KG1 (cell line): ENCODE data around the gene TACR2.
A peak's percentile ranks its signal among the peaks of the same experiment; 100 is the strongest.

Source experiments
- DNase-seq: peaks from one replicate; lab custom pipeline; 2025; lab: John Stamatoyannopoulos, UW

Gene TACR2

DNA sequence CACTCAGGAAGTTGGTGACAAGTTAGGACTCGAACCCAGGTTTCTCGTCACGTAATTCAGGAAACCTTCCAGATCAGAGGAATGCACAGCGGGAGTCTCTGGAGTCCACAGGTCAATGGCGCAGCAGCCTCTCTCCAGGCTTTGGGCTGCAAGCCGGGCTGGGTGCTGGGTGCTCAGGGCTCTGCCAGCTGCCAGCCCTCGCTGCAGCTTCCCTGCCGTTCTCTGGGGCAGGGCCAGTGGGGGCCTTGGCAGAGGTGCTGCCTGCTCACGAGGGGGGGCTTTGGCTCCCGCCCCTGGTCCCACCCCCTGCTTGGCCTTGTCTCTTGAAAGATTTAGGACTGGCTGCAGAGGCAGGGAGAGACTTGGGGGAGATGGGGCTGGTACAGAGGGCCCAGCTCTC, at the start of gene TACR2:
TACR2 (minus strand) TSS at position 224 of the 400 bp plus-strand sequence. CDS start 595 bp downstream, outside the sequence.
- no peak for DNase-seq

DNA sequence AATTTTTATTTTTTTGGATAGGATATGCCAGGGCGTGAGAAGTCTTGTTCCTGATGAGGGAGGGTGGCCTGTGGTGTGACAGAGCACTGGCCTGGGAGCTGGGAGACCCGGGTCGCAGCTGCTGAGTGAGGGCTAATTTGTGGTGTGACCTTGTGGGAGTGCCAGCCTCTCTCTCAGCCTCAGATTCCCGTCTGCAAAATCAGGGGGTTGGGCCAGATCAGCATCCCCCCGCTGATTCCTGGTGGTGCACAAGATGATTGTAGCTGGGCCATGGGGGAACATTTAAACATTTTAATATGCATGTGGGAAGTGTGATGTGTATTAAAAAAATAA, 49.4 kb upstream of the TACR2 start:
- no peak for DNase-seq

DNA sequence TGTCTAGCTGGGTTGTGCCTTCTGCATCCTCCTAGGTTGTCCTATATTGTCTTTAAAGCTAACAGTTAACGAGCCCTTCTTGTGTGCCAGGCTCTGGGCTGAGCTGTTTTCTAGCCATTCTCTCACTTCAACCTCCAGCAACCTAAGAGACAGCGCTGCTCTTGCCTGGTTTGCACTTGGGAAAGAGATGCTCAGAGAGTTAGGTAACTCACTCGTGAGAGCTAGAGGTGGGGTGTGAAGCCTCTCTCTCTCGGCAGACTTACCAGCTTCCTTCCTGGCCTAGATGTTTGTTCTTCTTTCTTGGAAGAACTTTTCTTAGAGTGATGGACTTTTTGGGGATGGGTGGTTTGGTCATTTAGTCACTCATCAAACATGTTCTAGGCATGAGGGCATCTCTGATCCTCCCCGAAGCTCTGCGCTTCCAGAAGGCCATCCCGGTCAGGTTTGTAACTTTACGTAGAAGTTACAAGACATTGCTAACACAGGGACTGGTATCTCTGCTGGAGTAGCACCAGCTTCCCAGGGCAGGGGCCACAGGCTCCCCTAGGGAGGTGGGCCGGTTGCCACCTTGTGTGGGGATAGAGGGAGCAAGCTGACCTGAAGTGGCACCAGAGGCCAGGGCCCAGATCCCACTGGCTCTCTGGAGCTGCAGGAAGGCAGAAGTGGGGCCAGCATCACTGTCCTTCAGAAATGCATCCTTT, 48.9 kb upstream of the TACR2 start:
- no peak for DNase-seq

DNA sequence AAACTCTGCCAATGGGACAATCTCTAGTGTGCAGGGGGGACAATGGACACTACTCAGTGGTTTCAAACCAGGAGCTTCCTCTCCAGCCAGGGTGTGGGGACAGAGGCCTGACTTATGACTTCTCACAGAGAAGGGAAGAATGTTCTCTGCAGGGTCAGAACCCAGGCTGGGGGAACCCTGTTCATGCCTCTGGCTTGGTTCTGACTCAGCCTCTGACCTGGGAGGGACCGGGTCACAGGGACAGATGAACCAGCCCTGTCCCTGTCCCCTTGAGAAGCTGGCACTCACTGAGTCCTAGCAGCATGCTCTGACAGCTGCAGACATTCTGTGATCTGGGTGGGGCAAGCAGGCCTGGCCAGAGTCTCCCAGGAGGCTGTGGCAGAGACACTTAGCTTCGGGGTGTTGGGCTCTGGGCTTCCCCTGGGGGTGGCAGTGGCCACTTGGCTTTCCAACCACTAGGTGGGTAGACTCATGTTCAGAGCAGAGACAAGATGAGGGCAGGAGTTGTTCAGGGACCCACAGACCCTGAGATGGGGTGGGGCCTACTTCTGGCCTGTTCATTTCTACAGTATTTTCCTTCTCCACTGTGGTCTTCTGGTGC, 48.2 kb upstream of the TACR2 start:
- no peak for DNase-seq

DNA sequence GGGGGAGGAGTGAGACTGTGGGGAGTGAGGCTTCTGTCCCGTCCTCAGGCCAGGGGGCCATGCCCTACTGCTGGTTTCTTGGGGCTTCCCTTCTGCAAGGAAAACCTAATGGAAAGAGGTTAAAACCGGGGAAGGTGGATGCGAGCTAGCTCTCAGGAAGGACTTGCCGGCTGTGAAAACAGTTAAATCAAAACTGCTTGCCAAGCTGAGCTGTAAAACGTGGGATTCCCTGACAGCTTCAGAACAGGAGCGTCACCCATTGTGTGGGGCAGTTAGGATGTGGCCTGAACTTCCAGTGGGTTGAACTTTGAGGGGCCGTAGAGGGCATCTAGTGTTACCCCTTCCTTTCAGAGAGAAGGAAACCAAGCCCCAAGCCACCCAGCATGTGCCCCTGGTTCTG, 47.7 kb upstream of the TACR2 start:
- no peak for DNase-seq

DNA sequence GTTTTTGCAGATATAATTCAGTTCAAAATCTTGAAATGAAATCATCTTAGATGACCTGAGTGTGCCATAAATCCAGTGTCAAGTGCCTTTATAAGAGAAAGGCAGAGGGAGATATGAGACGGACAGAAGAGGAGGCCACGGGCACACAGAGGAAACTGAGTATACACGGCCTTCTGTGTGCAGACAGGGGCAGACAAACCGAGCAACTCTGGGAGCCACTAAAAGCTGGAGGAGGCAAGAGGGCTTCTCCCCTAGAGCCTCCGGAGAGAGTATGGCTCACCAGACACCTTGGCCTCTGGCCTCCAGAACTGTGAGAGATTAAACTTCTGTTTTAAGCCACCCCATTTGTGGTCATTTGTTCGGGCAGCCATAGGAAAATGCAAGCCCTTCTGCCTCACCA, 47.2 kb upstream of the TACR2 start:
- no peak for DNase-seq

DNA sequence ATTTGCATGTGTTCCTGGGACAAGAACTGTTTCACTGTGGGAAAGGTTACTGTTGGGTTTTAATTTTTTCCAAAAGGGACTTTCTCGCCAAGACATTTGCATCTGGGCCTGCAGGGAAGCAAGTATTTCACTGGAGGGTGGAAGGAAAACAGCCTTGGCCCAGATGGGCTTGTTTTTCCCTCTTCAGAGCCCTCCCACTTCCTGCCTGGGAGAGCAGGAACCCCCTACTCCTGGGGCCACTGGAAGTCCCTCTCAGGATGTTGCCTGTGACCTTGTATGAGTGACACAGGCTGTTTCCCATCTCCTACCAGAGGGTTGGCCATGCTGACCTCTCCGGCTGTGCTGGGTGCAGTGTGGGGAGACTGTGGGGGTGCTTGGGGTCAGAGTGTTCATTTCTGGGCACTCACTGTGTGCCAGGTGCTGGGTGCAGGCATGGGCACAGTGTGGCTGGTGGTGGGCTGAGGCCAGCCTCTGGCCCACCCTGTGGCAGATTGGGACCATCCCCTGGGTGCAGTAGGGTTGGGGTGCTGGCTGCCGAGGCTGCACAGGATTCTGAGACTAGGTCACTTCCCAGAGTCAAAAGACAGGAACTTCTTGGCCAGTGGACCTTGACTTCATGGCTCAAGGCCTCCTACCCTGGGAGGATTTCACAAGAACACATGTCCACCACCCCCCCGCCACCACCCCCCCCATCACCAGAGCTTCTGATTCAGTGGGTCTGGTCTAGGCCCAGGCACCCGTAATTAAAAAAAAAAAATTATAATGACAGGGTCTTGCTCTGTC, 44.7 kb upstream of the TACR2 start:
- DNase-seq: no peak

DNA sequence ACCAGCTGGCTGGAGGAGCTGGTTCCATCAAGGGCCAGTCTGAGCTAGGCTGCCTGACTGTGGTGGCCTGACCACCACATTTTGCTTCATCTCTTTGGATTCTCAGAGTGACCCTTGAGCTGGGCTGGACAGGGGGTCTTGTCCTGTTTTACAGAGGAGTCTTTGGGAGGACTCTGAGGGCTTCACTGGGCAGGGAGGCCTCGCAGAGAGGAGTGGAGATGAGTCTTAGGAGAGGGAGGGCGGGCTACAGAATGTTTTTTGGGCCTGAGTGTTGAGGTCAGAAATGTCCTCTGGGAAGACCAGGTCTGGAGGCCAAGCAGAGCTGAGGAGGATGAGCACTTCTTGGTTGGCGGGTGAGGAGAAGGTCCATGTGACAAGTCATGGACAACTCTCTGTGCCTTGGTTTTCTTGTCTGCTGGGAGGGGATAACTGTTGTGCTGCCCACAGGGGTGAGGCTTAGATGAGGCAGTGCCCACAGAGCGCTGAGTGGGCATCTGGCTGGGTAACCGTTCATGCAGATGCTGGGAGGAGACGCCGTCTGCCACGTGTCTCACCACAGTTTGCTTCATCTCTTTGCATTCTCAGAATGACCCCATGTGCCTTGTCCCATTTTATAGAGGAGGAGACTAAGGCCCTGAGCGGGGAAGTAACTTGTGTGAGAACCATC, 44.0 kb upstream of the TACR2 start:
- no peak for DNase-seq

DNA sequence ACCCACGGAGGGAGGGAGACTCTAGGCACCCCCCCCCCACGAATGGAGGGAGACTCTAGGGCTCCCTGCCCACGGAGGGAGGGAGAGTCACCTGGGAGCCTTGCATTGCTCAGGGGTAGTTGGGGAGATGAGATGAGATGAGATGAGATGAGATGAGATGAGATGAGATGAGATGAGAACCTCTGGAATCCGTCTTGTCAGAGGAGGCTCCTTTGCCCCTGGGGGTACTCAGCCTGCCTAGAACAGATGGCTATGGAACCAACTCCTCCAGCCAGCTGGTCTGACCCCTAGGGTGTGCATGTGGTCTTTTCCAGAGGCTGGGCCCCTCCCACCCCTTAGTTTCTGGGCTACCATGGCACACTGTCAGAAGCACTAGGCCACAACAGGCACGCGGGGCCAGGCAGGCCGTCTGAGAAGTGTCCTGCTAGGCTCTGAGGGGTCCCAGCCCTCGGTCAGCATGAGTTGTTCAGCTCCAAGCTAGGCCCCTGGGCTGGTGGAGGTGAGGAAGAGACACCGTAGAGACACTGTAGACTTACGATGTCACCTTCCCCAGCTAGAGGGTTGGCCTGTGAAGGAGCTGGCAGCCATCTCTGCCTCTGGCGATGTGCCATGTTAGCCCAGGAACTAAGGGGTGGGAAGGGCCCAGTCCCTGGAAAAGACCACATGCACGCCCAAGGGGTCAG, 43.3 kb upstream of the TACR2 start:
- no peak for DNase-seq

DNA sequence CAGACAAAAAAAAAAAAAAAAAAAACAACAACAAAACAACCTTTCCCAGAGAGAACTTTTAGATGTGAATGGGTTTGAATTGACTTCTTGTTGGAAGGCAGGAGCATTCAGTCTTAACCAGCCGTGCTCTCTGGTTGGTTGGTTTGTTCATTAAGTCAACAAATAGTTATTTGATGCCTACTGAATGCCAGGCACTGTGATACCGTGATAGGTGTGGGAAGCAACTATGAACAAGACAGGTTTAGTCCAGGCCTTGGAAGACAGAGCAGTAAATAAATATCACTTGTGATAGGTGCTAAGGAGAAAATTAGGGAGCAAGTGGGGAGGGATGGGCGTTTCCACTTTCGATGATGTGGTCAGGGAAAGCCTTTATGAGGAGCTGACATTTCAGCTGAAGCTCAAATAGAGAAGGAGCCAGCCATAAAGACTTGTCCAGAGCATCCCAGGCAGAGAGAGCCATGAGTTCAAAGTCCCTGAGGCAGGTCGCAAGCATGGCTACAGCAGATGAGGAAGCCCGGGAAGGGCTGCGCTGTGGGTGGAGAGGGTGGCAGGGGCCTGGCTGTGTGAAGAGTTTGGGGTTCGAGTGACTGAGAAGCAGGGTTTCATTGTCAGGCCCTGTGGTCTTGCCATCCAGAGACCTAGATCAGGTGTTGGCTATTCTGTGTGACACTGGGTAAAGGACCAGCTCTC, 42.5 kb upstream of the TACR2 start:
- no peak for DNase-seq

DNA sequence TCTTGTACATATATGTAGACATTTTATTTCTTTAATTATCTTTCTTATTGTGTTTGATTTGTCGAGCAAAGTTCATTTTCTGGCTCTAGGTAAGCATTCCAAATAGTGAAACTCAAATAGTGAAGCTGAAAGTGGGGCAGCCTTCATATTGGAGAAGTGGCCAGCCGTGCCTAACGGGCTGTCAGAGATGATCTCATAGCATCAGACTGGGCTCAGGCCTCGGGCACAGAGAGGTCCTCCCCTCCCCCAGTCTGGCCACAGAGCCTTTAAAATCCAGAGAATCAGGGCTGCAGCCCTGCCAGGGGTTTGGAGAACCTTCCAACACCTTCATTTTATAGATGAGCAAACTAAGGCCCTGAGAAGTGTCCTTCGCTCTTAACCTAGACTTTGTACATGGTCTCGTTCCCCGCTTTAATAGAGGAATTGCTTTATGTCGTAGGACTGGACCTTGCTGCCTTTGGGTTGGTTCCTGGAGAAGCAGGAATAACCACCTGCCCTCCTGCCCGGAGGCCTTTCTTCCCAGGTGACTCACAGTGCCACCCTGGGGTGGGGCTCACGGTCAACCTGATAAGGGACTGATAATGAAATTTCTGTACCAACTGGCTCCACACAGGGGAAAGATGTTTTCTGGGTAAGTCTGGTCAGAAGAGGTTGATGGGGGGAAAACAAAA, 41.8 kb upstream of the TACR2 start:
- DNase-seq: no peak

DNA sequence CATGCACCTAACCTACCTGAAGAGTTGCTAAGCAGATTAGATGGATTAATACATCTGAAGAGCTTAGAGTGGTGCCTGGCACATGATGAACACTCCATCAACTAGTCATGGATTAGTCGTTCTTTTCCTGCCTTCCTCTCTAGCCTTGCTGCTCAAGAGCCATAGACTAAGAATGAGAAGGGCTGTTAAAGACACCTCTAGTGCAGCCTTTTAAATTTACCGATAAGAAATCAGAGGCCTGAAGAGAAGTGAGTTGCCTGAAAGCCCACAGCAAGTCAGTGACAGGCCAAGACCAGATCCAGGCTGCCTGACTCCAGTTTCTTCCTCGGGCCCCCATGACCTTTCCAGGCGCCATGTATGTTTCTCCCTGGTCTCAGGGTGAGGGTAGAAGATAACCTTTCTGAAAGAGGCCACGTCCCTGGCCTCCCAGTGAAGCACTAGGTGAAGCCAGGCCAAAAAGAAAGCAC, 41.1 kb upstream of the TACR2 start:
- DNase-seq: no peak

DNA sequence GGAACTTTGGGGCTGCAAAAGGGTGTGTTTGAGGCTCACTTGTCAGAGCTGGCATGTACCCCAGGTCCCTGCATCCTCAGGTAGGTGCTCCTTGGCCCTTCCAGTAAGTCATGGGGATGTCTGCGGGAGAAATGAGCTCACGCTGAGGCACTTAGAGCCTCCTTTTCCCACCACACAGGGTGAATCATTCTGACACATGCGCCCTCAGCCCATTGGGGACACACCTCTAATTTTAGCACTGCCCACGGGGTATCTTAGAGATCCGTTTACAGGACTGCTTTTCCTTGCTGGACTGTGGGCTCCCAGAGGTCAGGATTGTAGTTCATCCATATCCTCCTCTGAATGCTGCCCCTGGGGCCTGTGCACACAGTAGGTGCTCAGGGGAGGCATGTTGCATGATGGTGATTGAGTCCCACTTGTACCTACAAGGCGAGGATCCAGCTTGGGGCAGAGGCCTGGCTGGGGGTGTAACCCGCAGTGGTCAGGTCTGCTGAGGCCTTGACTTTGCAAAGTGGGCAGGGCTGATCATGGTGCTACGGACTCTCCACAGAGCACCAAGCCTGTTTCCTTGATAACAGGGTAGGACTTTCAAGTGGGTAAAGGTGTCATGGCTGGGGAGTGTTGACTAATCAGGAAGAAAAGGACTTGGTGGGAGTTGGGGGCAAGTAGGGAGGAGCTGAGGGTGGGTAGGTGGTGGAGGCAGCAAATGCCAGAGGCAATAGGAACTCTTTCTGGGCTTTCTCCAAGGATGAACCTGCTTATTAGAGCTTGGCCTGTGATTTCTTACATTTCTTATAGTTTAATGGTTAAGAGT, 40.4 kb upstream of the TACR2 start:
- DNase-seq: no peak

DNA sequence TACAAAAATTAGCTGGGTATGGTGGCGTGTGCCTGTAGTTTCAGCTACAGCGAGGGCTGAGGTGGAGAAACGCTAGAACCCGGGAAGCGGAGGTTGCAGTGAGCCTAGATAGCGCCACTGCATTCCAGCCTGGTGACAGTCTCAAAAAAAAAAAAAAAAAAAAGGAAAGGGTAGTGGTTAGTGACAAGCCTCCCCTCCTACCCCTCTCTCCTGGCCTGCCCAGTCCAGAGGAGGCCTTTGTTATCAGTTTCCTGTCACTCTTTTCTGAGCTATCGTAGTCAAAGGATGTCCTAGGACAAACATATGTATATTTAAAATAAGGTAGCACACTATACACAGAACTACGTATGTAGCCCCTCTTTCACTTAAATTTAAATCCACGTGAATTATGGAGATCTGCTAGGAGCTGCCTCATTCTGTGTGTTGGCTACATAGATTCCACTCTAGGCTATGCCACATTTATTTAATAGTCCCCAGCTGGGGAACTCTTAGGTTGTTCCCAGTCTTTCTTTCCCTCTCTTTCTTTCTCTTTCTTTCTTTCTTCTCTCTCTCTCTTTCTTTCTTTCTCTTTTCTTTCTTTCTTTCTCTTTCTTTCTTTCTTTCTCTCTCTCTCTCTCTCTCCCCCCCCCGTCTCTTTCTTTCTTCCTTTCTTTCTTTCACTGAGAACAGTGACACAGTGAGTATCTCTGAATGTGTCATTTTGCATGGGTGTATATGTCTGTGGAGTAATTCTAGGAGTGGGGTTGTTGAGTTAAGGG, 38.5 kb upstream of the TACR2 start:
- no peak for DNase-seq

DNA sequence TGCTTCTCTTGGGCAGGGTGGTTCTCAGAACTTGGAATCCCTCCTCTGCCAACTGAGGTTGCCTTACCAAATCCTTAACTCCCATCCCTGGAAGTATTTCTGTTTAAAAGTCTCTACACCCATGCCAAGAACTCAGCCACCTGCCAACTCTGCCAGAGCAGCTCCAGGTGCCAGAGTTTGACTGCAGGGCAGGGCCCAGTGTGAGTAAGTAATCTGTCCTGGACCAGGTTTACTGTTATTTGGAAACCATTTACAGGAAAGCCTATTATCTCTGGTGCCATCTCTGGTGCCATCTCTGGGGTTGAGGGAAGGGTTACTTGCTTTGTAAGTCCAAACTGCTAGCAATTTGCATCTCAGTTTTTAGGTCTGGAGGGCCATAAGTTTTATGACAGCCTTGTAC, 37.1 kb upstream of the TACR2 start:
- DNase-seq: no peak

DNA sequence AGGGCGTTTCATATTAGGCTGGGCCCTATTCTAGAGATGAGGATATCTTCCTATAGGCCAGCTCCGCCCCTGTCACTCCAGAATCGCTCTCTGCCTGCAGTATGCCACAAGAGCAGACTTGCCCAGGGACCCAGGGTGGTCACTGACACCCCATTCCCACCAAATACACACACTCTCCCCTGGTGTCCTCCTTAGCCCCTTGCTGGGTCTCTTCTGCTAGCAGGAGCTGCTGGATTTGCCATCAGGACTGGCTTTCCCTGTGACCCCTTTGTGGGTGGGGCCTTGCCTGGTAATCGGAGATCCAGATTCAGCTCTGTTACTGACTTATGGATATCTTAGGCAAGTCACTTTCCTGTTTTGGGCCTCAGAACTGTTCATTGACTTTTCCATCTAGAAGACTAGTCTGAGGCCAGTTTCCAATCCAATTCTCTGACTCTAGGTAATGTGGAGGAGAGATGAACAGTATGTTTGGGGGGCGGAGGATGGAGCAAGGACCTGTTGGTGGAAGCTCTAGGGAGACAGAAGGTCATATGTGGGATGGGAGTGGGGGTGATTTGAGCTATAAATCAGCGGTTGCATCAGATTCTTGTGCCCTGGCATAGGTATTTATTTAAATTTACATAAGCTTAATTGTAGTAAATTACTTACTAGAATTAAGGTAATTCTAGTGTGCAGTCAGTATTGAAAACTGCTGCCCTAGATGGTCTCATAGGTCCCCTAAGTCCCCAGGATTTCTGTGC, 36.1 kb upstream of the TACR2 start:
- DNase-seq: no peak

DNA sequence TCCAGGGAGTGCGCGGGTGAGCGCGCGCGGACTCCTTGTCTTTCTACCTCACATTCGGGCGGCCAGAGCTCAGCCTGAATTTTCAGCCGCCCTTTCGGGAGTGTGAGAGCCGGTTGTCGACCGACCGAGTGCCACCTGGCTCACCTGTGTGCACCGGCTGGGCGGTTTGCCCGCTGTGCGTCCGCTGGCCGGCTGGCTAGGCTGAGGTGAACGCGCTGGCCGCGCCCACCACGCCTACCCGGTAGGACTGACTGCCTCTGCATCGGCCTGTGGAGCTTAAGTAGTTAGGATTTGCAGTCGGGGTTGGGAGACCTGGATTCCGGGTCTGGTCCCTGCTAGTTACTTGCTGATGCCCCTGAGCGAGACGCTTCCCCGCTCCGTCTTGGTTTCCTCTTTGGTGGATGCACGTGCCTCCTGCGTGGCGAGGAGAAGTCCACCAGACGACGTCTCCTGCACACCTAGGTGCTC, 35.1 kb upstream of the TACR2 start:
- DNase-seq: no peak

DNA sequence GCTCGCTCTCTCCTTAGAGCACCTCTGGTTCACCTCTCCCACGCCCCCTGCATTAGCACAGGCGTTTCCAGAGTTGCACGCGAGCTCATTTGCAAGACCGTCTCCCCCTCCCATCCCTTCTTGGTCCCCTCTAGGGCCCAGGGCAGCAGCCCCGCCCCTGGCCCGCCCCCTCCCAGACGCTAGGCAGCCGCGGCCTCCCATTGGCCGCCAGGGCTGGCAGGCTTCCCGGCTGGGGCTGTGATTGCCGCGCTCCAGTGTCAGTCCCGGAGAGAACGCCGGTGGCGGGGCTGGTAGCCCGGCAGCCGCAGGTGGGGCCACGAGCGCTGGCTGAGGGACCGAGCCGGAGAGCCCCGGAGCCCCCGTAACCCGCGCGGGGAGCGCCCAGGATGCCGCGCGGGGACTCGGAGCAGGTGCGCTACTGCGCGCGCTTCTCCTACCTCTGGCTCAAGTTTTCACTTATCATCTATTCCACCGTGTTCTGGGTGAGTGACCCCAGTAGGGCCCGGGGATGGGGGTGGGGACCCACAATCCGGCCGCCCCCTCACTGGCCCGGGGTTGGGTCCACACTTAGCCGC, 34.6 kb upstream of the TACR2 start, which contains the start of gene TSPAN15:
TSPAN15 (plus strand) TSS at position 257 of the 575 bp plus-strand sequence; CDS start at position 387, 130 bp downstream.
- DNase-seq: peak; percentile 26
